Transverse colon (tissue), 4 donors: ENCODE results near the gene HVCN1. TPM values are rescaled to one million over a fixed set of nuclear protein-coding genes. Genes with fewer than 3 reads are reported as not detected.

Experiments used
- DNase-seq: peaks from one replicate; pipeline ENCODE4 v3.0.0-alpha.2; 2019
- H3K27ac ChIP-seq, 4 donors: fragments of 200-600 bp; sonication (generic); 2 replicates each; pipeline ENCODE4 v1.5.1; 2016 to 2018; ENCODE audit warnings: inconsistent platforms in 4 of 4
- H3K27me3 ChIP-seq: fragments of 200-600 bp; sonication (generic); 2 replicates; pipeline ENCODE4 v1.5.1; 2017; ENCODE audit warnings: inconsistent platforms
- H3K36me3 ChIP-seq, 4 donors: fragments of 200-600 bp; sonication (generic); 2 replicates each; pipeline ENCODE4 v1.5.1; 2017 to 2019; ENCODE audit warnings: inconsistent platforms in 4 of 4
- H3K4me1 ChIP-seq, 4 donors: fragments of 200-600 bp; sonication (generic); 2 replicates each; pipeline ENCODE4 v1.5.1; 2017 to 2020; ENCODE audit warnings: inconsistent platforms in 4 of 4
- H3K4me3 ChIP-seq, 4 donors: fragments of 200-600 bp; sonication (generic); 1 replicate in 1 of 4; 2 replicates in 3 of 4; pipeline versions ENCODE4 v1.5.1 to v1.6.1; 2017 to 2019; ENCODE audit warnings: inconsistent platforms in 4 of 4
- H3K9me3 ChIP-seq, 2 donors: fragments of 200-600 bp; sonication (generic); 2 replicates each; pipeline ENCODE4 v1.5.1; 2017 to 2019; ENCODE audit warnings: inconsistent platforms in 2 of 2
- EP300 ChIP-seq: sonication (generic); formaldehyde crosslinking; IDR thresholded peaks from one replicate; pipeline ENCODE4 v1.6.1; 2017; ENCODE audit warnings: antibody characterized with exemption, low read depth
- POLR2A ChIP-seq: fragments of 450-650 bp; IDR thresholded peaks from one replicate; pipeline ENCODE4 v1.6.1; 2016; ENCODE audit warnings: antibody characterized with exemption, mild to moderate bottlenecking, moderate library complexity
- POLR2AphosphoS5 ChIP-seq, 3 donors: sonication (generic); formaldehyde crosslinking; IDR thresholded peaks; one replicate each; pipeline ENCODE4 v1.6.1; 2016; ENCODE audit warnings: antibody characterized with exemption in 3 of 3
- WGBS, 2 donors: methylation state at CpG; one replicate each; pipeline ENCODE4 v1.1.5; 2018; ENCODE audit warnings: low coverage in 1 of 2; 5-methylcytosine and 5-hydroxymethylcytosine counted together
- in situ Hi-C, 4 donors: fragments of 200-750 bp; cut with MboI; loops; one replicate each; pipeline versions ENCODE4 v1.15.0 to v1.15.1; 2017; ENCODE audit warnings: low sequenced_read_pairs in 3 of 4, low pct_ligation_motif_present in 1 of 4, low pct_unique_long_range_greater_than_20kb in 1 of 4
- intact Hi-C: fragments of 100-400 bp; cut with DNase I; formaldehyde crosslinking; loops from one replicate; pipeline ENCODE4 v1.15.1; 2023; ENCODE audit warnings: low total_unique reads
- total RNA-seq, 4 donors: library from RNA; depleted of rRNA; stranded (reverse); fragments of >200 nt; gene quantifications; one replicate each; pipeline ENCODE4 v1.1.0, GENCODE V29; 2016
- TF ChIP-seq, protein P1 (sequence below), 5 experiments: fragments of 200-600 bp in 3 of 5; fragments of 450-650 bp in 2 of 5; sonication (generic) in 3 of 5; IDR thresholded peaks; 1 replicate in 2 of 5; 2 replicates in 3 of 5; pipeline ENCODE4 v1.5.1; 2016 to 2017; ENCODE audit warnings: antibody characterized with exemption in 5 of 5, inconsistent platforms in 3 of 5, mild to moderate bottlenecking in 2 of 5, moderate library complexity in 1 of 5

Gene HVCN1
- total RNA-seq, 4 donors from 2014 or later: 3.4 to 7.9 (median 7.3) TPM; not detected in 1

DNA sequence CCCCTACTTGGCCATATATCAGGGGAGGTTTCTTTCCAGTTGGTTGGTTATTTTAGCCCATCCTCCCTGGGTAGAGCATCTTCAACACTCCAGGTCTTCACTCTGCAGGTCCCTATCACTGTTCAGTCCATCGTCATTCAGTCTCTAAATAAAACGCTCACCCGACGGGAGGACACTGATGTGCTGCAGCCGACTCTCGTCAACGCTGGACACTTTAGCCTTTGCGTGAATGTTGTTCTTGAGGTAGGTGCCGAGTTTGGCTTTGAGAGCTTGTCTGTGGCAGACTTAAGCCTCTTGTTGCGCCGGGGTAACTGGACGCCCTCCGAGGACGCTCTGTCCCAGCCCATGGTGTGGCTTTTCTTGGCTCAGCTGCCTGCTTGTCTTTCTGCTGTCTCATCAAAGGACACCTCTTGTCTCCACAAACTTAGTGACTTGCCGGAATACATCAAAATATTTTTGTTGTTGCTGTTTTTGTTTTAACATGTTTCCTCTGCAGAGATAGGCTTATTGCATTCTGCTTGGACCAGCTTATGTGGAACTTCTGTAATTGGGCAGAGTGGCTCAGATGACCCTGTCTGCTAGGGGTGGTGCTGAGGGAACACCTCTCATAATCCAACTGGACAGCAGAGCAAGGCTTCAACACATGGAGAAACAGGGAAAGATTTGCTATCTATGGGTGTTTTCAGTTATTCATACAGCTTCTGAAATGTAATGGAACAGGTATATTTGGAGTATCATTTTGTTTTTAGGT lies 48.5 kb downstream of the HVCN1 start:
- Histone ChIP-seq H3K4me3 (no peak overlapping the region), H3K27me3 (no peaks in the 10 kb centered on the region), H3K4me1 (peaks cover 0 to 8% (median 0%) of the 10 kb centered on the region in 4 donors), H3K36me3 (no peaks in the 10 kb centered on the region), H3K9me3 (no peaks in the 10 kb centered on the region), H3K27ac (peak overlapping the region in 3 of 4 donors; percentile 17 to 57 (median 29))
- peak in 1 of 3 donors; percentile 10 for TF ChIP-seq POLR2AphosphoS5 (IDR thresholded peaks at IDR 0.05)
- TF ChIP-seq POLR2A: no peak
- DNase-seq: no peak
- in situ Hi-C loops (no loop called here), intact Hi-C loops (no loop called here)
- WGBS, 2 donors: 91% methylated on average over 15 of the region's 15 CpGs; no CpG with 5 or more reads in 1 of the 2 donors

DNA sequence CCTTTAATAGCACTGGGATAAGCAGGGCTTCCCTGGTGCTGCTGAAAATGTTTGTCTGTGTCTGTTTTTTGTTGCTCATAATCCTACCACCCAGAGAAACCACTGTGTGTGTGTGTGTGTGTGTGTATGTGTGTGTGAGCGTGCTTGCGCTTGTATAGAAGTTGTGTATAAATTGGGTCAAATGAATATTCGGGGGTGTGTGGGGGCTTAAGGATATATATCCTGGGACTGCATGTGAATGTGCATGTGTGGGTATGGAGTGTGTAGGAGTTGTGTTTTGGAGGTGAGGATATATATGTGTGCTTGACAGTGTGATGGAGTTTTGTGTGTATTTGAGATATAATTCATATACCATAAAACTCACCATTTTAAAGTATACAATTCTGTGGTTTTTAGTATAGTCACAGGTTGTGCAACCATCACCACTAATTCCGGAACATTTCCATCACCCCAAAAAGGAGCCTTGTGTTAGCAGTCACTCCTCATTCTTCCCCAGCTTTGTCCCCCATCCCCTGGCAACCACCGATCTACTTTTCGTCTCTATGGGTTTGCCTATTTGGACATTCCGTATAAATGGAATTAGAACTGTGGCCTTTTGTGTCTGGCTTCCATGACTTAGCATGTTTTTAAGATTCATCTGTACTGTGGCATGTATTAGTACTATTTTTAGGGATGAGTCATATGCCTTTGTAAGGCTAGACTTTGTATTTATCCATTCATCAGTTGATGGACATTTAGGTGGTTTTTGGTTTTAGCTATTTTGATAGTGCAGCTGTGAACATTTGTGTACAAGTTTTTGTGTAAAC lies 49.4 kb downstream of the HVCN1 start:
- intact Hi-C loops: no loop called here
- in situ Hi-C loops: no loop called here
- DNase-seq: no peak
- 83 to 84% methylated on average over 7 of the region's 7 CpGs for WGBS, 2 donors
- Histone ChIP-seq H3K27me3 (no peaks in the 10 kb centered on the region), H3K9me3 (no peaks in the 10 kb centered on the region), H3K4me1 (peaks cover 0 to 8% (median 0%) of the 10 kb centered on the region in 4 donors), H3K36me3 (no peaks in the 10 kb centered on the region), H3K4me3 (no peak overlapping the region), H3K27ac (peak overlapping the region in 3 of 4 donors; percentile 29 to 57 (median 44))
- TF ChIP-seq EP300: no peak
- TF ChIP-seq, protein P1, sequence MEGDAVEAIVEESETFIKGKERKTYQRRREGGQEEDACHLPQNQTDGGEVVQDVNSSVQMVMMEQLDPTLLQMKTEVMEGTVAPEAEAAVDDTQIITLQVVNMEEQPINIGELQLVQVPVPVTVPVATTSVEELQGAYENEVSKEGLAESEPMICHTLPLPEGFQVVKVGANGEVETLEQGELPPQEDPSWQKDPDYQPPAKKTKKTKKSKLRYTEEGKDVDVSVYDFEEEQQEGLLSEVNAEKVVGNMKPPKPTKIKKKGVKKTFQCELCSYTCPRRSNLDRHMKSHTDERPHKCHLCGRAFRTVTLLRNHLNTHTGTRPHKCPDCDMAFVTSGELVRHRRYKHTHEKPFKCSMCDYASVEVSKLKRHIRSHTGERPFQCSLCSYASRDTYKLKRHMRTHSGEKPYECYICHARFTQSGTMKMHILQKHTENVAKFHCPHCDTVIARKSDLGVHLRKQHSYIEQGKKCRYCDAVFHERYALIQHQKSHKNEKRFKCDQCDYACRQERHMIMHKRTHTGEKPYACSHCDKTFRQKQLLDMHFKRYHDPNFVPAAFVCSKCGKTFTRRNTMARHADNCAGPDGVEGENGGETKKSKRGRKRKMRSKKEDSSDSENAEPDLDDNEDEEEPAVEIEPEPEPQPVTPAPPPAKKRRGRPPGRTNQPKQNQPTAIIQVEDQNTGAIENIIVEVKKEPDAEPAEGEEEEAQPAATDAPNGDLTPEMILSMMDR (IDR thresholded peaks at IDR 0.05): no peak
- TF ChIP-seq POLR2AphosphoS5 (IDR thresholded peaks at IDR 0.05): no peak
- no peak for TF ChIP-seq POLR2A

DNA sequence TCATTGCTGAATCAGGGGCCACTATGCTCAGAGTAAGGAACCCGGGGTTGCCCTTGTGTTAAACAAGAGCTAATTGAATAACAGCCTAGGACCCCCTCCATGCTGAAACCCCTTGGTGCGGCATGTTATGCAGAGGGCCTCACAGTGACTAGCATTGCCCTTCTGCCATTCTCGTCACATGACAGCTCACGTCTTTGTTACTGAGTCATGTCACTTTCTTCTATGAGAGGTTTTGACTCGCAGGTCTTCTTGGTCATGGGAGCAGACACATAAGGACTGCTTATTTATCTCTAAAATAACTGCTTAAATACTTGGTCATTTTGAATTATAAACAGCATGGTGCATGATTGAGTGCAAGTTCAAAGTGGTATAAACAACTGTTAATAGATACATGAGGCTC lies 50.1 kb downstream of the HVCN1 start:
- Histone ChIP-seq H3K27ac (peak overlapping the region in 1 of 4 donors; percentile 21), H3K4me1 (peaks cover 0 to 8% (median 0%) of the 10 kb centered on the region in 4 donors), H3K4me3 (no peak overlapping the region), H3K36me3 (no peaks in the 10 kb centered on the region), H3K27me3 (no peaks in the 10 kb centered on the region), H3K9me3 (no peaks in the 10 kb centered on the region)
- DNase-seq: no peak
- WGBS, 2 donors: 60 to 89% methylated on average over 1 to 5 of the region's 5 CpGs
- in situ Hi-C loops (no loop called here), intact Hi-C loops (no loop called here)
- TF ChIP-seq POLR2AphosphoS5 (IDR thresholded peaks at IDR 0.05): no peak
- no peak for TF ChIP-seq POLR2A
- TF ChIP-seq, protein P1 (IDR thresholded peaks at IDR 0.05): no peak
- no peak for TF ChIP-seq EP300

DNA sequence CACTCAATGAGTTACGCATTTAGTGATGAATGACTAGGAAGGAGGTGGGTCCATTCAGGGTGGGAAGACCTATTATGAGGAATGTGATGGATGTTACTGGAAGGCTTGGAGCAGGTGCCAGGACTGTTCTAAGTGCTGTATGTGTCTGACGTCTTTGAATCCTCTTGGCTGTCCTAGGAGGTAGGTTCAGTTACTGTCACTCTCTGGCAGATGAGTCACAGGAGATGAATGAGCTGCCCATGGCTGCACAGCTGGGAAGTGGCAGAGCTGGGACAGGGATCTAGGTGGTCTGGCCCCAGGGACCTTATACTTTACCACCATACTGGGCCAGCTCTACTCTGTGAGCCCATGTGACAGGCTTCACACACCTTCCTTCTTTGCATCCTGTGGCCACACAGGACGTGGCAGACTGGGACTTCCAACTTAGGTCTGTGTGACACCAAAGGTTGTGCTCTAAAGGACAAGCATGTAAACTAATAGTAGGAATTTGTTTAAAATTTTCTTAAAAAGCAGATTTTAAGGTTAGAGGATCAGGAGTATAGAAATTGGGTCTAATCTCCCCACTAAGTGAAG lies 51.0 kb downstream of the HVCN1 start:
- intact Hi-C loops (no loop called here), in situ Hi-C loops (no loop called here)
- TF ChIP-seq, protein P1 (IDR thresholded peaks at IDR 0.05): no peak
- no peak for TF ChIP-seq EP300
- no peak for TF ChIP-seq POLR2A
- no peak for TF ChIP-seq POLR2AphosphoS5 (IDR thresholded peaks at IDR 0.05)
- no peaks in the 10 kb centered on the region for H3K9me3 ChIP-seq
- H3K36me3 ChIP-seq: no peaks in the 10 kb centered on the region
- H3K27me3 ChIP-seq: no peaks in the 10 kb centered on the region
- peaks cover 0 to 8% (median 0%) of the 10 kb centered on the region in 4 donors for H3K4me1 ChIP-seq
- 74 to 77% methylated on average over 3 of the region's 3 CpGs for WGBS, 2 donors
- no peak overlapping the region for H3K27ac ChIP-seq
- no peak for DNase-seq
- H3K4me3 ChIP-seq: no peak overlapping the region
